OCI-LY7 (cell line): ENCODE data around the gene CNTNAP5.

ENCODE experiments used
- CTCF ChIP-seq: fragments of 200-600 bp; sonication (generic); conservative IDR thresholded peaks from 2 replicates; pipeline ENCODE4 v1.5.1; 2014; ENCODE audit warnings: mild to moderate bottlenecking, antibody characterized with exemption, low read length, moderate library complexity, mixed read lengths
- EZH2phosphoT487 ChIP-seq: fragments of 200-600 bp; sonication (generic); IDR thresholded peaks from 2 replicates; pipeline ENCODE4 v1.6.1; 2018; ENCODE audit warnings: low read depth, borderline replicate concordance, mild to moderate bottlenecking, mixed run types, antibody characterized with exemption, low read length, moderate library complexity, mixed read lengths

GRCh38 chr2:124092651-124093050 lies 67.6 kb downstream of the CNTNAP5 start:
- no peak for TF ChIP-seq CTCF
- no peak for TF ChIP-seq EZH2phosphoT487
